NCI-H187 (cell line): Measurements from ENCODE around the gene PDZRN4.
"Not testable (repeated sequence)": the region's sequence is repeated elsewhere in the genome, so short reads cannot be mapped to it uniquely, and the experiment has no call there.

ENCODE experiments used
- DNase-seq, 2 experiments: peaks; one replicate each; lab custom pipeline; 2025; lab: John Stamatoyannopoulos, UW

The PDZRN4 gene

DNA sequence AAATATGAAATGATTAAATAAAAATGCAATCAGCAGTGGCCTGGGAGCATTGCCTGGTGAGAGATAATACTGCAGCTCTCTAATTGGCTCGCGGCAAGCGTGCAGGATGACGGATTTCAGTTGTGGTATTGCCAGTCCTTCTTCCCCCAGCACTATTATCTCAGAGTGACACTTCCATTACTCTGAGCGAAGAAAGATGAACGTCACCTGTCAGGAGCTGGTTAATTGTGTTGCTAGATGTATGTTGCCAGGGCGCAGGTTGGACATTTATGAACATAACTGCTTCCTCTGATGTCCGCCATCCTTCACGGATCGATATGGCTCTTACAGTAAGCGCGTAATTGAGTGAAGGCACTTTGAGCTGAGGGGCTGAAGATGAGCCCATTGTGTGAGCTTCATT is 374.9 kb downstream of the PDZRN4 start:
- DNase-seq = no peak

DNA sequence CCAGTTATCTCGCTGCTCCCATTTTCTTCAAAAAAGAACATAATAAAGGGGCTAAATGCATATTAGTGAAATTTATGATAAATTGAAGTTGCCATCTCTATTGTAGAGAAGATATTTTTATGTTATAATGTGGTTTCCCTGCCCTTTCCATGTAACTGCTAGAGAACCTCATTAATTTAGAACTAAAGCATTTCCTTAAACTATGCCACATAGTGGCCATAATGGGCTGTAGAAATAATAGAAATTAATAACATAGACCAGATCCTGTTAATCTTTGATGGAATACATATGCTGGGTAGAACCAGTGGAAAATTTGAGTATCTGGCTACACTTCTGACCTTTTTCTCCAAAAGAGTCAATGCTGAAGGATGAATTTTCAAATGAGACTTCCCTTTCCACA is 376.7 kb downstream of the PDZRN4 start:
- DNase-seq = no peak

DNA sequence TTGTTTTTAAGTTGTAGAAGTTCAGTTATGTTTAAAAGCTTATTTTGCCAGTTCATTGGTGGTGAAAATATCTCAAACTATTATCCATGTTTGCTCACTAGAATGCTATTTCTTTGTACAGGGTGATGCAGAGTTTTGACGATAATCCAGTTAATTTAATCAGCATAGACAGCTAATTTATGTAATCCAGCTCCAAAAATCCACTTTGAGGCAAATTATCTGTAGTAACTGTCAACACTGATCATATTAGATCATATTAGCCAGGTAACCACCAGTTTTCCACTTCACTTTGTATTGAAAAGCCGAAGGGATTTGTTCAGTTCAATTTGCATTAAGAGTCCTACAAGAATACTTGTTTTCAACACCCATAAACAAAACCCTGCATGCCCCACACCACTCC is 378.6 kb downstream of the PDZRN4 start:
- no peak for DNase-seq

DNA sequence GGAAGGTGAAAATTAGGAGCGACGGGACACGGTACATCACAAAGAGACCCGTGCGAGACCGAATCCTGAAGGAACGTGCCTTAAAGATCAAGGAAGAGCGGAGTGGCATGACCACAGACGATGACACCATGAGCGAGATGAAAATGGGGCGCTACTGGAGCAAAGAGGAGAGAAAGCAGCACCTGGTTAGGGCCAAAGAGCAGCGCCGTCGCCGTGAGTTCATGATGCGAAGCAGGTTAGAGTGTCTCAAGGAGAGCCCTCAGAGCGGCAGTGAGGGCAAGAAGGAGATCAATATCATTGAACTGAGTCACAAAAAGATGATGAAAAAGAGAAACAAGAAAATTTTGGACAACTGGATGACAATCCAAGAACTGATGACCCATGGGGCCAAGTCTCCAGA is 385.3 kb downstream of the PDZRN4 start:
- no peak for DNase-seq

DNA sequence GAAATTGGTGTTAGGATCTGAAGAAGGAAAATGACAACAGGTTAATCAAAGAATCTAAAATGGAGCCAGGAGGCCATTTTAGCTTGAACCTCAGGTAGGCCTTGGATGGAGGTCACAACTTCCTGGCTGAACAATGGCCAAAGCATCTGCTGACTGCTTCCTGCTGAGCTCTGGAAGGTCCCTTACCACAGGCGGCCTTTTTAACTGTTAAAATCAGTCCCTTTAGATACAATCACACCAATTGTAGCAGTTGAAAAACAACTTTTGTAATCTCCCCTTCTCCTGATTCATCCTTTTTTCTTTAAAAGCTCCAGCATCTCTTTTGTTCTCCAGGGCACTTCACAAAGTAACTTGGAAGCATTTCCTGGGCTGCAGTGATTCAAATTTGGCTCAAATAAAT is 388.8 kb downstream of the PDZRN4 start:
- DNase-seq = no peak

DNA sequence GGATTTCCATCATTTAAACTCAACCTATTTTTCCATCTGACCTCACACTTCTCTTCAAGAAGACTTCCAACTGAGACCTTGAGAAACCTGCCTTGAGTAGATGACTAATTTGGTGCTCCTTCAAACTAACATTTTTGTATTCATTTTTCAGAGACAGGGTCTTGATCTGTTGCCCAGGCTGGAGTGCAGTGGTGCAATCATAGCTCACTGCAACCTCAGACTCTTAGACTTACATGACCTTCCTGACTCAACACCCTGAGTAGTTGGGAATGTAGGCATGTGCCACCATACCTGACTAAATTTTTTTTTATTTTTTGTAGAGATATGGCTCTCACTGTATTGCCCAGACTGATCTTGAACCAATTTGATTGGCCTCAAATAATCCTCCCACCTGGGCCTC is 389.9 kb downstream of the PDZRN4 start:
- no peak for DNase-seq

DNA sequence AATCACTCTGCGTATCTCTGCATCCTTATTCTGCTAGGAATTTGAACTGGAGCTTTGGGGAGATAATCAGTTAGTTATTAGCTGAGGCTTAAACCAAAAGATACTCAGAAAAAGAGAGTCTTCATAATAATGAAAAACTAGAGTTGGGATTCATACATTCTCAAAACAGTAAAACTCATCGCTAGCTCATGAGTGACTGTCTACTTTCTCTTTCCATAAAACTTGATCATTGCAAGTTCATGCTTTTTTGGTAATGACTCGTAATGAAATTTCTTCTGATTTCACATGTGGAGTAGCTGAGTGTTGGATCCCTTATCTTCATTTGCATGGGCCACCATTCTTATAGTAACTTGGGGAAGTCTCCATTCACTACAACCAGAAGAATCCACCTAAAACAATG is 397.7 kb downstream of the PDZRN4 start:
- DNase-seq = no peak

DNA sequence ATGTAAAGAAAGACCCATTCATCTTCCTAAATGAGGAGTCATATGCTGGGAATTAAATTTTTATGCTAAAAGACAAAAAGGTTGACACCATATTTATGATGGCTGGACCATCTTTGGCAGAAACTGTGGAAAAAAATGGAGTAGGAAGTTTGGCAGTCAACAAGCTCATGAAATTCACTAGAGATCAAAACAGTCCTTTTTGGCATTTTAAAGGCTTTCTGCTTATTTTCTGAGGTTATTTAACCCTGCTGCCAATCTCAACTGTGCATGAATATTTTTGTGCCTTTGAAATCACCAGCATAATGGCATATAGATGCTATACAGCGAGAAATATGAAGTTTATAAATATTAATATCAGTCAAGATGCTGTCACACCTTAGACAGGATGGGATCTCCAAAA is 399.5 kb downstream of the PDZRN4 start:
- DNase-seq = no peak

DNA sequence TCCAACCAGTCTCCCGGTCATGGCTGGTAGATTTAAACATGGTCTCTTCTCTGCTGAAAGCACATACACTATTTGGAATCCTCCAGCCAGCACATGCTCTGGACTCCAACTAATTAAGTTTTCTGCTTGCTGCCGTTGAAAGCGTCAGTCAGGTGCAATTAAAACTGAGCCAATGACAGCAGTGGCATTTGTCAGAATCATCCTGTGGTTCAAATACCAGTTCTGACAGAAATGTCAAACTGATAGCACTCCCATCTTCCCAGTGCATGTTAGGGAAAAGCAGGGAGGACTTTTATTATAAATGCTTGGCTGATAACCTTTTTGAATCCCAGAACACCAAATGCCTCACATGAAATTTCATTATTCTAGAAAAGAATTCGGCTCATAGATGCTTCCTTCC is 401.8 kb downstream of the PDZRN4 start:
- DNase-seq = no peak

DNA sequence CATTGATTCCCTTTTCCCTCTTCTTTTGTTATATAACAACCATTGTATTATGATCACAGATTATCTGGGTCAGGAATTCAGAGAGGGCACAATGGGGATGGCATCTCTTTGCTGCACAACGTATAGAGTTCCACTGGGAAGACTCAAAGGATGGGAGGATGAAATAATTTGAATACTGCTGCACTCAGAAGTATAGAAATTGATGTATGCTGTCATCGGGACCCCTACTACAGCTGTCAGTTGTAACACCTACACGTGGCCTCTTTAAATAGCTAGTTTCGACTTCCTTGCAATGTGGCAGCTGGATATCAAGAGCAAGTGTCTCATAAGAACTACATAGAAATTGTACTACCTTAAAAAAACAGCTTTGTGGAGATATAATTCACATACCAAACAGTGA is 408.1 kb downstream of the PDZRN4 start:
- DNase-seq = no peak

DNA sequence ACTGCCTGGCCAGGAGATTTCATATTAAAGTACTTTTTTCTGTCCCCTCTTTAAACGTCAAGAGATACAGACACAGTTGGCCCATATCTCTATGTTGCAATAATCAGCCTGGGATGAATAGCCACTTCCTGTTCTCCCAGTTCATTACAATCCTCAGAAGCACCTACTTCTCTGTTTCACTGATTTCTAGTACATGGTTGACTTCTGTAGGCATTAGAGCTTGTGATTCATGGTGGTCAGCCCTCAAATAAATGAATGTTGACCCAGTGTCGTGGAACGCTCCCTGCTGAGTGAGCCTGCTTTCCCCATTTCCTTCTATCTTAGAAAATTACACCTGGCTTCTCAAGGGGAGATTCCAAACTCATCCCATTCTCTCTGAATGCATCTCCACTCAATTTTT is 416.7 kb downstream of the PDZRN4 start:
- no peak for DNase-seq

DNA sequence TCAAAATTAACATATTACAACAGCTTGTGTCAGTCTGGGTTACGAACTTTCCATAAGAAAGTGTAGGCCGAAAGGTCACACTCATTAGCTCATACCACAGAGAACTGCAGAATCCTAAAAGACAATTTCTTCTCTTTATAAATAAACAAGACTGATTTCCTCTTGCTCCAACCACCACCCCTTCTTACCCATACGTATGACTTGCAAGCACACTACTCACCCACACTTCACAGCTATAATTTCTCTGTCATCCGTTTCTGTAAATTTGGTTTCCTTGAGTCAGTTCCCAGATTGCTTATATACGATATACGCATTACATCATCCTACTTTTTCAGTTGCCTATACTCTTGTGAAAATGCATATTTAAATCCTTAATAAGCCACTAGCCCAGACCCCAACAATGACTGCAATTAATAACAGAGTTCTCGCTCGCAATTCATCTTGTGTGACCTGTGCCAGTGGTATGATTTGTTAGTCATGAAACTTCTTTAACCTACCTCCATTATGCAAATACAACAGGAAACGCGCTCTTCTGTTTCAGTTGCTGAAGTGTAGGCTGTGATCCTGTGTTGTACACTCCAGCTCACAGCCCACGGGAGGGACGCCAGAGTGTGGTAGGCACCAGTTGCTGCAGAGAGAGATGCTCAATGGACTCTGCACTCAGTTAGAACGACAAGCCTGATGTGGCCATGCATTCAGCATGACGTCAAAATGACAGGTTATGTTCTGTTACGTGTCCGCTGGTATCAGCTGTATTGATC is 417.6 kb downstream of the PDZRN4 start:
- no peak for DNase-seq

DNA sequence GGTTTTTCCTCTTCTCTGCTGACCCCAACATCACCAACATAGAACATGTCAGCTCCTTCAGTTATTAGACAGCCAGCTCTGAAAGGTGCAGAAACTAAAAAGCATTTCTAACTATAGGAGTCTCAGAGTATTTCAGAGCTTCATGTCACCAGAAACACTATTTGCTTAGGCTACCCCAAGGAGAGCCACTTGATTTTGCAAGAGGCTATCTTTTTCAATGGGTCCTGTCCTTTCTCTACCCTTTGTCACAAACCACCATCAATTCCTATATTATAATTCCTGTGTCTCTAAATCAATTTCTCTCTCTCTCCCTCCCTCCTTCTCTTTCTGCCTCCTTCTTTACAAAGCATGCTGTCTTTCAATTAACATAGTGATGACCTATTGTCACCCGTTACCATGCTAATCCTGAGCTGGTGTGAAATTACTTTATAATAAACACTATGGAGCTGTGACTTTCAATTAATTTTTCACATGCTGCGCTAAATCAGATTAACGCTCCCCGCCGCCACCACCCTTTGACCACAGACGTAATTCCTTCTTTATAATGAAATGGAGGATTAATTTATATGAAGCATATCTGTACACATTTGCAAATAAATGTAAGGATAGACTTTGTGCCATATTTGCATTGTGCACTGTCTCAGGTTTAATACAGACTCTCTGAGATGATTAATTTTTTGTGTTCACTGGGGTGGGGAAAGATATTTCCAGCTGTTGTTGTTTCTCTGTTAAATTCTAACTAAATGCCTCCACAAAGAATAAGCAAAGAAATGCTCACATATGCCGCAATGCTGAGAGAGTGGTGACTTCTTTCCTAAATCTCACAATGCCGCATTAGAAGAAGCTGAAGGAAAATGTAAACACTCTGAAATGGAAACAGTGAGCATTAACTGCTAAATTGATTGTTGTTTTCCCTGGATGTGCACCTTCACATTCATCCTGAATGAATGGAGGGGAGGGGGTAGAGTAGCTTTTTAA is 418.6 kb downstream of the PDZRN4 start:
- DNase-seq = no peak

DNA sequence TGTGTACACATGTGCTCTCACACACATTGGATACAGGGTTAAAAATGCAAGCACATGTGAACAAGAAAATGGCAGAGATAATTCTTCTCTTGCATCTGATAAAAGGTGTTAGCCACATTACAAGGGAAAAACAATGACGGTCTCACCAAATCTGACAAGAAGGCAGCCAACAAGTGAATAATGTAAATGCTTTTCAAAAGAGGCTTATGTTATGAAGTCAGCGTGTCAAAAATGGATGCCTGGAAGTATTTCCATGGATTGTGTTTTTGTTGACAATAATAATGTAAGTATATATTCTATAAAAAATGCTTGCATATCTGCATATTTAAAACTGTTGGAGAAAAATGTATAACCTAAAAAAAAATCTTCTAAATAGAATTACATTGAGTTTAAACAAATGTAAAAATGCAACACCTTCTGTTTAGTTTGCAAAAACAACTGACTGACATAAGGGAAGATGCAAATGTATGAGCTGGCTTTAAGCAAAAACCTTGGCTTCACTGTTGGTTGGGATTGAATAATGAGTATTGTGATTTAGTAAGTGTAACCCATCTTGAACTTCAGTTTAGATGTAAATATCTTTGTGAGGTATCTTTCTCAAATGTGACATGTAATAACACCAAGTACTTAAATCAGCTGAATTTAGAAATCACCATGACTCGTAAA is 424.9 kb downstream of the PDZRN4 start:
- no peak for DNase-seq

DNA sequence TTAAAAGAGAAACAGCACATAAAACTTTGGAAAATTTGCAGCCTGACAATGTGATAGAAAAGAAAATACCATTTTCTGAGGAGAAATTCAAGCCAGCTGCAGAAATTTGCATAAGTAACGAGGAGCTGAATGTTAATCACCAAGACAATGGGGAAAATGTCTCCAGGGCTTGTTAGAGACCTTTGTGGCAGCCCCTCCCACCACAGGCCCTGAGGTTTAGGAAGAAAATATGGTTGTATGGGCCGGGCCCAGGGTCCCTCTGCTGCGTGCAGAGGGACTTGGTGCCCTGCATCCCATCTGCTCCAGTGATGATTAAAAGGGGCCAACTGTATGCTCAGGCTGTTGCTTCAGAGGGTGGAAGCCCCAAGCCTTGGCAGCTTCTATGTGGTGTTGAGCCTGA is 427.1 kb downstream of the PDZRN4 start:
- not testable (repeated sequence) for DNase-seq

DNA sequence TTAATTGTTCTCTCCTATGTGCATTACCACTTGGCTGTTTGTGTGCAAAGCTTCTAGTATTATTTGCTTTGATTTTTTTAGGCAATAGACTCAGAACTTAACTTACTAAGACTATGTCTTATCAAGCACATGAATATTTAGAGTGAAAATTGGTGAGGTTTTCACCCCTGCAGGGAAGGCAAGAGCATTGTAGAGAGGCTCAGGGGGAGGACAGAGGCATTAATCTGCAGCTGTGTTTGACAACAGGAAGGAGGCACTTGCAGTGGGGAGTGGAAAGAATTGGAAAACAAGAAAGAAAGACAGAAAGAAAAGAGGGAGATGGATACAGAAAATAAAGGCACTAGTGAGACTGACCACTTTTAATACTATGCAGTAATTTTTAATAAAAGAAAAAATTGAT is 431.6 kb downstream of the PDZRN4 start:
- DNase-seq = no peak

DNA sequence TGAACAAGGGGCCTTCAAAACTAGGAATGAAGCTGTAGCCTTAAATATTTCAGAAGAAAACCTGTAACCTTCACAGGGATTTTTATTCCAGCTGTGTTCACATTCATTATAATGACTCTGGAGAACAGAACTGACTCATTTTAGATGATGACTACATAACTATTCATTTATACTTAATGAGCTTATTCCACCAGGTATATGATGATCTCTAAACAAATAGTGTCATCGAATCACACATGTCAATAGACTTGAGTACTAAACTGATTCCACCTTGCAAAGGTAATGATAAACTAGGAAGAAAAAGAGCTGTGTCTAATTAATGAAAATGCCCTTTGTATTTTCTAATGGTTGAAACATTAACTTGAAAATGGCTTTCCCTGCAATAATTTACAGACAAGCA is 433.2 kb downstream of the PDZRN4 start:
- DNase-seq = no peak
